Hematopoietic multipotent progenitor cell (in vitro differentiated cells): Measurements from ENCODE around the gene MUL1. TPM values are rescaled to one million over a fixed set of nuclear protein-coding genes. Genes with fewer than 3 reads are reported as not detected.

Experiments
- DNase-seq, 3 donors: peaks; one replicate each; pipeline ENCODE4 v3.0.0-alpha.2; 2011 to 2015; ENCODE audit warnings: low read depth in 2 of 3, low spot score in 2 of 3
- total RNA-seq: library from RNA; depleted of rRNA; stranded (reverse); fragments of >200 nt; gene quantifications from one replicate; pipeline ENCODE4 v1.2.3, GENCODE V29; 2012

The MUL1 gene
- 25.3 TPM for total RNA-seq

- DNase-seq: peak; percentile 72 to 96 (median 95)
Observed at GRCh38 chr1:20507564-20508410, at the start of gene MUL1. Gene MUL1, minus strand, starts transcription at chr1:20508151. Its CDS starts 127 bp downstream, at chr1:20508024.

GRCh38 chr1:20555758-20556120 lies 47.8 kb upstream of the MUL1 start:
- no peak for DNase-seq

GRCh38 chr1:20555025-20555757 lies 47.2 kb upstream of the MUL1 start:
- no peak for DNase-seq

GRCh38 chr1:20552728-20553445 lies 44.9 kb upstream of the MUL1 start:
- DNase-seq: no peak

- DNase-seq: peak in 2 of 3 donors; percentile 61 to 64
Observed at GRCh38 chr1:20551945-20552727, 44.2 kb upstream of the MUL1 start, which contains the start of gene FAM43B. Gene FAM43B, plus strand, starts transcription at chr1:20552573. Its CDS starts 401 bp downstream, at chr1:20552974.

- DNase-seq: no peak
Observed at GRCh38 chr1:20551161-20551560, 43.2 kb upstream of the MUL1 start.

- no peak for DNase-seq
Observed at GRCh38 chr1:20546637-20547036, 38.7 kb upstream of the MUL1 start.

GRCh38 chr1:20540281-20540680 lies 32.3 kb upstream of the MUL1 start:
- DNase-seq: no peak

GRCh38 chr1:20538760-20539551 lies 31.0 kb upstream of the MUL1 start:
- DNase-seq: no peak

- no peak for DNase-seq
Observed at GRCh38 chr1:20538227-20538626, 30.3 kb upstream of the MUL1 start.

- DNase-seq: no peak
Observed at GRCh38 chr1:20534659-20535417, 26.9 kb upstream of the MUL1 start.

- no peak for DNase-seq
Observed at GRCh38 chr1:20533635-20534034, 25.7 kb upstream of the MUL1 start.

GRCh38 chr1:20530901-20531300 lies 22.9 kb upstream of the MUL1 start:
- peak in 1 of 3 donors; percentile 23 for DNase-seq

- DNase-seq: peak in 2 of 3 donors; percentile 66 to 81
Observed at GRCh38 chr1:20530306-20530705, 22.4 kb upstream of the MUL1 start.

- no peak for DNase-seq
Observed at GRCh38 chr1:20528221-20528620, 20.3 kb upstream of the MUL1 start.

GRCh38 chr1:20526267-20526666 lies 18.3 kb upstream of the MUL1 start:
- DNase-seq: no peak

GRCh38 chr1:20521960-20522861 lies 14.3 kb upstream of the MUL1 start:
- peak; percentile 36 to 81 (median 73) for DNase-seq
